Measurements from ENCODE around the gene PRRT3.

The PRRT3 gene

DNA sequence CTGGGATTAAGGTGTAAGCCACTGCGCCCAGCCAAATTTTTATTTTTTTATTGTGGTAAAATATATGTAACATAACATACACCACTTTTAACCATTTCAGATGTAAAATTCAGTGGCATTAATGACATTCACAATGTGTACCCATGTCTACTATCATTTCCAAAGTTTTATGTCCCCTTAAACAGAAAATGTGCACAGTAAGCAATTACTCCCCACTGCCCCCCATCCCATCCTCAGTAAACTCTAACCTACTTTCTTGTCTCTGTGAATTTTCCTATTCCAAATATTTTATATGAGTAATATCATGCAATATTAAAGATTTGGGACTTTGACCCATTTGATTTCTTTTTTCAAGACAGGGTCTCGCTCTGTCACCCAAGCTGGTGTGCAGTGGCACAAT, 14.6 kb upstream of the PRRT3 start:
- Histone ChIP-seq H2AFZ (ENCODE audit: low read depth, low read length, severe bottlenecking) (no peak overlapping the region), H4K20me1 (ENCODE audit: low read depth, low read length) (no peaks in the 10 kb centered on the region), H3F3A (ENCODE audit: insufficient read depth) (0 out of 2 replicates have a peak, but pooled peaks cover 1% of the 10 kb centered on the region), H3K4me3 (ENCODE audit: insufficient read depth, low read length, poor library complexity, severe bottlenecking) (no peak overlapping the region), H3K9me2 (replicated peaks; ENCODE audit: insufficient read depth, low read length) (no peaks in the 10 kb centered on the region), H3K27me3 (ENCODE audit: low read length) (no peaks in the 10 kb centered on the region), H3K9me3 (ENCODE audit: insufficient read depth, low read length) (no peaks in the 10 kb centered on the region), H3K4me2 (ENCODE audit: low read depth, low read length, poor library complexity, severe bottlenecking) (no peak overlapping the region), H3K9ac (ENCODE audit: low read length) (no peak overlapping the region), H3K79me2 (ENCODE audit: insufficient read depth, low read length) (no peaks in the 10 kb centered on the region), H3K36me3 (ENCODE audit: low read length) (0 out of 2 replicates have a peak, but pooled peaks cover 11% of the 10 kb centered on the region), H3K27ac (ENCODE audit: low read depth, low read length) (no peak overlapping the region)
- no peak for TF ChIP-seq EZH2phosphoT487 (conservative IDR thresholded peaks at IDR 0.05; ENCODE audit: low read length)
- TF ChIP-seq, protein P1, sequence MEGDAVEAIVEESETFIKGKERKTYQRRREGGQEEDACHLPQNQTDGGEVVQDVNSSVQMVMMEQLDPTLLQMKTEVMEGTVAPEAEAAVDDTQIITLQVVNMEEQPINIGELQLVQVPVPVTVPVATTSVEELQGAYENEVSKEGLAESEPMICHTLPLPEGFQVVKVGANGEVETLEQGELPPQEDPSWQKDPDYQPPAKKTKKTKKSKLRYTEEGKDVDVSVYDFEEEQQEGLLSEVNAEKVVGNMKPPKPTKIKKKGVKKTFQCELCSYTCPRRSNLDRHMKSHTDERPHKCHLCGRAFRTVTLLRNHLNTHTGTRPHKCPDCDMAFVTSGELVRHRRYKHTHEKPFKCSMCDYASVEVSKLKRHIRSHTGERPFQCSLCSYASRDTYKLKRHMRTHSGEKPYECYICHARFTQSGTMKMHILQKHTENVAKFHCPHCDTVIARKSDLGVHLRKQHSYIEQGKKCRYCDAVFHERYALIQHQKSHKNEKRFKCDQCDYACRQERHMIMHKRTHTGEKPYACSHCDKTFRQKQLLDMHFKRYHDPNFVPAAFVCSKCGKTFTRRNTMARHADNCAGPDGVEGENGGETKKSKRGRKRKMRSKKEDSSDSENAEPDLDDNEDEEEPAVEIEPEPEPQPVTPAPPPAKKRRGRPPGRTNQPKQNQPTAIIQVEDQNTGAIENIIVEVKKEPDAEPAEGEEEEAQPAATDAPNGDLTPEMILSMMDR (IDR thresholded peaks at IDR 0.05; ENCODE audit: insufficient read depth, low read length, poor library complexity, severe bottlenecking), result no peak

DNA sequence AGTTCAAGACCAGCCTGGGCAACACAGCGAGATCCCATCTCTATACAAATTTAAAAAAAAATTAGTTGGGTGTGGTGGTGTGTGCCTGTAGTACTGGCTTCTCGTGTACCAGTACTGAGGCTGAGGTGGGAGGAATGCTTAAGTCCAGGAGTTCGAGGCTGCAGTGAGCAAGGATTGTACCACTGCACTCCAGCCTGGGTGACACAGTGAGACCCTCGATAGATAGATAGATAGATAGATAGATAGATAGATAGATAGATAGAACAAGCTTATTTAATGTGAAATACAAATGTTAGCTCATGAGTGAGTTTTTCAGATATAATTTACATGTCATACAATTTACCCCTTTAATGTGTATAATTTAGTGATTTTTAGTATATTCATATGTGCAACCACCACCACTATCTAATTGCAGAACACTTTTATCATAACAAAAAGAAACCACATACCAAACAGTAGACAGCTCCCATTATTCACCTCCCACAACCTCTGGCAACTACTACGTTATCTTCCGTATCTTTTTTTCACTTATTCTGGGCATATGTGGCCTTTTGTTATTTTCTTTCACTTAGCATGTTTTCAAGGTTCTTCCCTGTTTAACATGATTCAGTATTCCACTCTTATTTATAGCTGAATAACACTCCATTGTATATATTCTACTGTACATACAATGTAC, 13.1 kb upstream of the PRRT3 start:
- TF ChIP-seq, protein P1 (IDR thresholded peaks at IDR 0.05; ENCODE audit: insufficient read depth, low read length, poor library complexity, severe bottlenecking), result no peak
- Histone ChIP-seq H3K79me2 (ENCODE audit: insufficient read depth, low read length) (no peaks in the 10 kb centered on the region), H3K27ac (ENCODE audit: low read depth, low read length) (no peak overlapping the region), H3K4me2 (ENCODE audit: low read depth, low read length, poor library complexity, severe bottlenecking) (no peak overlapping the region), H3K36me3 (ENCODE audit: low read length) (0 out of 2 replicates have a peak, but pooled peaks cover 8% of the 10 kb centered on the region), H2AFZ (ENCODE audit: low read depth, low read length, severe bottlenecking) (no peak overlapping the region), H3K4me3 (ENCODE audit: insufficient read depth, low read length, poor library complexity, severe bottlenecking) (no peak overlapping the region), H3K9me3 (ENCODE audit: insufficient read depth, low read length) (no peaks in the 10 kb centered on the region), H3K9me2 (replicated peaks; ENCODE audit: insufficient read depth, low read length) (no peaks in the 10 kb centered on the region), H3K27me3 (ENCODE audit: low read length) (no peaks in the 10 kb centered on the region), H4K20me1 (ENCODE audit: low read depth, low read length) (no peaks in the 10 kb centered on the region), H3K9ac (ENCODE audit: low read length) (no peak overlapping the region), H3F3A (ENCODE audit: insufficient read depth) (no peaks in the 10 kb centered on the region)

DNA sequence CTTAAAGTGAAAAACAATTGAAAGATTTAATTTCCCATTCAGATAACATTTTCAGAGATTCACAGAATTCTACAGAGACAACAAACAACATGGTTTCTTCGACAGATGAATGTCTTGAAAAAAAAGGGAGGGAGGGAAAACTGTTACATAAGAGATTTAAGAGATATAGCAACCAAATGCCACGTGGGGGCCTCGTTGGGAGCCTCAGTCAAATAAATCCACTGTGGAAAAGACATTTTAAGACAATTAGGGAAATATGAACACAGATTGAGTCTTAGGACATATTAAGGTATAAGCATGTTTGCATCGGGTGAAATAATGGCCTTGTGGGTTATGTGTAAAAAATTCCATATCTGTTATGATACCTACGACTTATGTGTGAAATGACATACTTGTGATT, 5.0 kb upstream of the PRRT3 start:
- Histone ChIP-seq H3K36me3 (ENCODE audit: low read length) (no peaks in the 10 kb centered on the region), H3K27ac (ENCODE audit: low read depth, low read length) (no peak overlapping the region), H4K20me1 (ENCODE audit: low read depth, low read length) (no peaks in the 10 kb centered on the region), H3F3A (ENCODE audit: insufficient read depth) (no peaks in the 10 kb centered on the region), H3K9ac (ENCODE audit: low read length) (no peak overlapping the region), H3K4me3 (ENCODE audit: insufficient read depth, low read length, poor library complexity, severe bottlenecking) (no peak overlapping the region), H2AFZ (ENCODE audit: low read depth, low read length, severe bottlenecking) (no peak overlapping the region), H3K79me2 (ENCODE audit: insufficient read depth, low read length) (no peaks in the 10 kb centered on the region), H3K27me3 (ENCODE audit: low read length) (no peaks in the 10 kb centered on the region), H3K9me2 (replicated peaks; ENCODE audit: insufficient read depth, low read length) (no peaks in the 10 kb centered on the region), H3K9me3 (ENCODE audit: insufficient read depth, low read length) (no peaks in the 10 kb centered on the region), H3K4me2 (ENCODE audit: low read depth, low read length, poor library complexity, severe bottlenecking) (no peak overlapping the region)
- TF ChIP-seq EZH2phosphoT487 (conservative IDR thresholded peaks at IDR 0.05; ENCODE audit: low read length), result no peak
- TF ChIP-seq, protein P1 (IDR thresholded peaks at IDR 0.05; ENCODE audit: insufficient read depth, low read length, poor library complexity, severe bottlenecking), result no peak
